Endothelial cell (in vitro differentiated cells): Measurements from ENCODE around the gene CFAP65. TPM values are rescaled to one million over a fixed set of nuclear protein-coding genes. Genes with fewer than 3 reads are reported as not detected.

ENCODE experiments used
- DNase-seq: peaks from one replicate; pipeline ENCODE4 v3.0.0; 2021; ENCODE audit warnings: low spot score
- H3K27ac Mint-ChIP-seq: one replicate; pipeline ENCODE4 v1.8.0; 2021; ENCODE audit warnings: mixed read lengths, inconsistent platforms; ENCODE audit not compliant: unreplicated experiment
- H3K27me3 Mint-ChIP-seq: one replicate; pipeline ENCODE4 v1.8.0; 2021; ENCODE audit warnings: mild to moderate bottlenecking, moderate library complexity, mixed read lengths, inconsistent platforms; ENCODE audit not compliant: unreplicated experiment
- H3K36me3 Mint-ChIP-seq: one replicate; pipeline ENCODE4 v1.8.0; 2021; ENCODE audit warnings: mild to moderate bottlenecking, low read depth, mixed read lengths, inconsistent platforms; ENCODE audit not compliant: unreplicated experiment
- H3K4me1 Mint-ChIP-seq: one replicate; pipeline ENCODE4 v1.8.0; 2021; ENCODE audit warnings: mild to moderate bottlenecking, mixed read lengths, inconsistent platforms; ENCODE audit not compliant: unreplicated experiment
- H3K4me3 Mint-ChIP-seq: one replicate; pipeline ENCODE4 v1.8.0; 2021; ENCODE audit warnings: mild to moderate bottlenecking, mixed read lengths, inconsistent platforms; ENCODE audit not compliant: unreplicated experiment
- H3K9me3 Mint-ChIP-seq: one replicate; pipeline ENCODE4 v1.8.0; 2021; ENCODE audit warnings: mixed read lengths, inconsistent platforms; ENCODE audit not compliant: unreplicated experiment
- total RNA-seq: library from RNA; stranded (reverse); fragmentation: NEBNext Ultra II Directional; extraction: Animal tissue kit (Norgen Biotek cat#: 25700); gene quantifications from one replicate; pipeline ENCODE4 v1.2.1, GENCODE V29; 2021; ENCODE audit not compliant: unreplicated experiment
- TF ChIP-seq, protein P1 (sequence below): fragments of 200-600 bp; sonication (generic); IDR thresholded peaks from one replicate; pipeline ENCODE4 v1.5.0; 2021; ENCODE audit warnings: antibody characterized with exemption; ENCODE audit not compliant: unreplicated experiment

The CFAP65 gene
- total RNA-seq, 1 donor from 2014 or later = 0.59 TPM

GRCh38 chr2:218992703-218993344, 48.5 kb downstream of the CFAP65 start:
- no peaks in the 10 kb centered on the region for H3K4me1 Mint-ChIP-seq
- no peaks in the 10 kb centered on the region for H3K9me3 Mint-ChIP-seq

DNA sequence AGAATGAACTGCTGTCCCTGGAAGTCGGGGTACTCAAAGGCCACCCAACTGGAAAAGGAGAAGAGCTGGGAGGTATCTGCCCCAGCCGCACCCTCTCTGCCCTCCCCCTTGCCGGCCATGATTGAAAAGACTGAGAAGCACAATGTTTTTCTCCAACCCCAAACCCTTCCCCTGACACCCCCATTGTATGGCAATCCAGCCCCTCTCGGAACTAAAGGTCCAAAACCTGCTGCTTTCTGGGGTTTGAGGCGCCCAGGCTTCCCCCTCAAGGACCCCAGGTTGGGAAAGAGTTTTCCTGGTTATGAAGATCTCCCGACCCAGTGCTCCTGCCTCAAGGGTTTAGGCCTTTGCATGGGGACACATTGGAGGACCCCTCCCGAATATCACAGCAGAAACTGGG, 49.1 kb downstream of the CFAP65 start:
- Mint-ChIP-seq H3K4me1 (no peaks in the 10 kb centered on the region), H3K9me3 (no peaks in the 10 kb centered on the region), H3K27ac (no peak overlapping the region)

More at GRCh38 chr2:218992703-218993344, 48.5 kb downstream of the CFAP65 start:
- Mint-ChIP-seq H3K36me3 (no peaks in the 10 kb centered on the region), H3K4me3 (no peak overlapping the region), H3K27me3 (peaks cover 42% of the 10 kb centered on the region), H3K27ac (no peak overlapping the region)
- TF ChIP-seq, protein P1, sequence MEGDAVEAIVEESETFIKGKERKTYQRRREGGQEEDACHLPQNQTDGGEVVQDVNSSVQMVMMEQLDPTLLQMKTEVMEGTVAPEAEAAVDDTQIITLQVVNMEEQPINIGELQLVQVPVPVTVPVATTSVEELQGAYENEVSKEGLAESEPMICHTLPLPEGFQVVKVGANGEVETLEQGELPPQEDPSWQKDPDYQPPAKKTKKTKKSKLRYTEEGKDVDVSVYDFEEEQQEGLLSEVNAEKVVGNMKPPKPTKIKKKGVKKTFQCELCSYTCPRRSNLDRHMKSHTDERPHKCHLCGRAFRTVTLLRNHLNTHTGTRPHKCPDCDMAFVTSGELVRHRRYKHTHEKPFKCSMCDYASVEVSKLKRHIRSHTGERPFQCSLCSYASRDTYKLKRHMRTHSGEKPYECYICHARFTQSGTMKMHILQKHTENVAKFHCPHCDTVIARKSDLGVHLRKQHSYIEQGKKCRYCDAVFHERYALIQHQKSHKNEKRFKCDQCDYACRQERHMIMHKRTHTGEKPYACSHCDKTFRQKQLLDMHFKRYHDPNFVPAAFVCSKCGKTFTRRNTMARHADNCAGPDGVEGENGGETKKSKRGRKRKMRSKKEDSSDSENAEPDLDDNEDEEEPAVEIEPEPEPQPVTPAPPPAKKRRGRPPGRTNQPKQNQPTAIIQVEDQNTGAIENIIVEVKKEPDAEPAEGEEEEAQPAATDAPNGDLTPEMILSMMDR = no peak
- peak; percentile 26 for DNase-seq

GRCh38 chr2:218991674-218992168, 49.6 kb downstream of the CFAP65 start:
- TF ChIP-seq, protein P1 = no peak
- H3K27ac Mint-ChIP-seq = no peak overlapping the region

More for the DNA sequence above, 49.1 kb downstream of the CFAP65 start:
- TF ChIP-seq, protein P1 = no peak
- no peak for DNase-seq
- Mint-ChIP-seq H3K36me3 (no peaks in the 10 kb centered on the region), H3K4me3 (no peak overlapping the region), H3K27me3 (peaks cover 45% of the 10 kb centered on the region)

GRCh38 chr2:218990612-218991011, 50.7 kb downstream of the CFAP65 start:
- no peaks in the 10 kb centered on the region for H3K4me1 Mint-ChIP-seq
- H3K27me3 Mint-ChIP-seq = peaks cover 46% of the 10 kb centered on the region
- no peak for DNase-seq
- H3K36me3 Mint-ChIP-seq = no peaks in the 10 kb centered on the region
- TF ChIP-seq, protein P1 = no peak
- no peaks in the 10 kb centered on the region for H3K9me3 Mint-ChIP-seq
- H3K27ac Mint-ChIP-seq = no peak overlapping the region
- no peak overlapping the region for H3K4me3 Mint-ChIP-seq

More at GRCh38 chr2:218991674-218992168, 49.6 kb downstream of the CFAP65 start:
- H3K9me3 Mint-ChIP-seq = no peaks in the 10 kb centered on the region
- H3K27me3 Mint-ChIP-seq = peaks cover 43% of the 10 kb centered on the region
- H3K36me3 Mint-ChIP-seq = no peaks in the 10 kb centered on the region
- DNase-seq = peak; percentile 26
- no peaks in the 10 kb centered on the region for H3K4me1 Mint-ChIP-seq
- H3K4me3 Mint-ChIP-seq = no peak overlapping the region

DNA sequence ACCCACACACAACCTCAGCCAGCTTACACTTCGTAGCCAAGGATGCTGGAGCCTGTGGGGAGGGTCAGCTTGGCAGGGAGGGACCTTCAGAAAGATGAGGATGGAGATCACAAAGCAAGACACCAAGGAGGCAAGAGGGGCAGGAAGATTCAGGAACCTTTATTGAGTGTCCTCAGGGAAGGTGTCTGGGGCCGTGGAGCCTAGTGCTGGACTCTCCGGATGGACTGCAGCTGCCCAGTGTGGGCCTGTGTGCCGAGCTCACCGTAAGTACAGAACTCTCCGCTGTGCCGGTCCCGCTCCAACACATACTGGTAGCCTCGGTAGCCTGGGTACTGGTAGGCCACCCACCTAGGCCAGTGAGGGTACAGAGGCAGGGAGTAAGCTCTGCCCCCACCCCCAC, 51.3 kb downstream of the CFAP65 start:
- Mint-ChIP-seq H3K27ac (no peak overlapping the region), H3K9me3 (no peaks in the 10 kb centered on the region), H3K27me3 (peaks cover 44% of the 10 kb centered on the region)

More for the DNA sequence above, 51.3 kb downstream of the CFAP65 start:
- TF ChIP-seq, protein P1 = no peak
- H3K36me3 Mint-ChIP-seq = no peaks in the 10 kb centered on the region
- H3K4me1 Mint-ChIP-seq = no peaks in the 10 kb centered on the region
- no peak for DNase-seq
- H3K4me3 Mint-ChIP-seq = no peak overlapping the region
